ENCODE data around the gene HNF4A.

GRCh38 chr20:44336086-44336485, 19.4 kb upstream of the HNF4A start:
- TF ChIP-seq CTCF (IDR thresholded peaks at IDR 0.05) (no peak), POLR2A (IDR thresholded peaks at IDR 0.05) (no peak)
